Right atrium auricular region (tissue), 2 donors: ENCODE measurements around the gene SLC26A4. TPM values are rescaled to one million over a fixed set of nuclear protein-coding genes. Genes with fewer than 3 reads are reported as not detected.

Source experiments
- DNase-seq: peaks from one replicate; pipeline ENCODE4 v3.0.0-alpha.2; 2019; ENCODE audit warnings: low spot score
- H3K27ac ChIP-seq, 2 donors: fragments of 200-600 bp; sonication (generic); 1 replicate in 1 of 2; 2 replicates in 1 of 2; pipeline ENCODE4 v1.5.1; 2016 to 2019
- H3K27me3 ChIP-seq, 2 donors: fragments of 200-600 bp; sonication (generic); one replicate each; pipeline versions ENCODE4 v1.5.1 to v1.6.0; 2017 to 2019
- H3K36me3 ChIP-seq: fragments of 200-600 bp; sonication (generic); one replicate; pipeline ENCODE4 v1.5.1; 2016
- H3K4me1 ChIP-seq, 2 donors: fragments of 200-600 bp; sonication (generic); one replicate each; pipeline versions ENCODE4 v1.5.1 to v1.6.0; 2017 to 2019
- H3K4me3 ChIP-seq, 2 donors: fragments of 200-600 bp; sonication (generic); 1 replicate in 1 of 2; 2 replicates in 1 of 2; pipeline ENCODE4 v1.5.1; 2017 to 2019; ENCODE audit warnings: mild to moderate bottlenecking in 1 of 2, moderate library complexity in 1 of 2
- H3K9me3 ChIP-seq, 2 donors: fragments of 200-600 bp; sonication (generic); one replicate each; pipeline ENCODE4 v1.5.1; 2019
- total RNA-seq, 2 donors: library from RNA; depleted of rRNA; stranded (reverse); fragments of >200 nt; gene quantifications; one replicate each; pipeline ENCODE4 v1.1.0, GENCODE V29; 2016
- TF ChIP-seq, protein P1 (sequence below), 2 donors: fragments of 200-600 bp; sonication (generic); IDR thresholded peaks; one replicate each; pipeline ENCODE4 v1.5.1; 2019; ENCODE audit warnings: antibody characterized with exemption in 2 of 2

SLC26A4 gene
- total RNA-seq, 2 donors from 2014 or later: 0.30 to 0.51 TPM

DNA sequence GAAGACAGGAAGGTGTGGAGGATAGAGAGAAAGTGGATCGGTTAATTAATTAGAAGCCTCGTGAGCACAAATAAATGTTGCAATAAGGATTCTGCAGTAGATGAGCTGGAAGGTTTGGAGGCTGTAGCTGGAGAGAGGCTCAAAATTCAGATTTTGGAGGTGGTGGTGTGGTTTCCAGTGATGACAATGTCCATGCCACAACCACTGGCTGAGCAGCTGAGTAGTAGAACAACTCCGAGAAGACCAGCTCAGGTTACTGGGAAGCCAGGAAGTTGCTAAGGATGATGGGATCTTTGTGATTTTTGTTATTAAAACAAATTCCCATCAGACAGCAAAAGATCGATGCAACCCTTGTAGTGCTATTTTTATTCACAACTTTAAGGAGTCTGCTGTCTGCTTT is 7.7 kb downstream of the SLC26A4 start:
- no peaks in the 10 kb centered on the region for H3K4me1 ChIP-seq
- H3K4me3 ChIP-seq: no peak overlapping the region
- no peak for DNase-seq
- TF ChIP-seq, protein P1, sequence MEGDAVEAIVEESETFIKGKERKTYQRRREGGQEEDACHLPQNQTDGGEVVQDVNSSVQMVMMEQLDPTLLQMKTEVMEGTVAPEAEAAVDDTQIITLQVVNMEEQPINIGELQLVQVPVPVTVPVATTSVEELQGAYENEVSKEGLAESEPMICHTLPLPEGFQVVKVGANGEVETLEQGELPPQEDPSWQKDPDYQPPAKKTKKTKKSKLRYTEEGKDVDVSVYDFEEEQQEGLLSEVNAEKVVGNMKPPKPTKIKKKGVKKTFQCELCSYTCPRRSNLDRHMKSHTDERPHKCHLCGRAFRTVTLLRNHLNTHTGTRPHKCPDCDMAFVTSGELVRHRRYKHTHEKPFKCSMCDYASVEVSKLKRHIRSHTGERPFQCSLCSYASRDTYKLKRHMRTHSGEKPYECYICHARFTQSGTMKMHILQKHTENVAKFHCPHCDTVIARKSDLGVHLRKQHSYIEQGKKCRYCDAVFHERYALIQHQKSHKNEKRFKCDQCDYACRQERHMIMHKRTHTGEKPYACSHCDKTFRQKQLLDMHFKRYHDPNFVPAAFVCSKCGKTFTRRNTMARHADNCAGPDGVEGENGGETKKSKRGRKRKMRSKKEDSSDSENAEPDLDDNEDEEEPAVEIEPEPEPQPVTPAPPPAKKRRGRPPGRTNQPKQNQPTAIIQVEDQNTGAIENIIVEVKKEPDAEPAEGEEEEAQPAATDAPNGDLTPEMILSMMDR (IDR thresholded peaks at IDR 0.05): no peak
- H3K36me3 ChIP-seq: no peaks in the 10 kb centered on the region
- no peak overlapping the region for H3K27ac ChIP-seq
- no peaks in the 10 kb centered on the region for H3K9me3 ChIP-seq
- H3K27me3 ChIP-seq: no peaks in the 10 kb centered on the region

DNA sequence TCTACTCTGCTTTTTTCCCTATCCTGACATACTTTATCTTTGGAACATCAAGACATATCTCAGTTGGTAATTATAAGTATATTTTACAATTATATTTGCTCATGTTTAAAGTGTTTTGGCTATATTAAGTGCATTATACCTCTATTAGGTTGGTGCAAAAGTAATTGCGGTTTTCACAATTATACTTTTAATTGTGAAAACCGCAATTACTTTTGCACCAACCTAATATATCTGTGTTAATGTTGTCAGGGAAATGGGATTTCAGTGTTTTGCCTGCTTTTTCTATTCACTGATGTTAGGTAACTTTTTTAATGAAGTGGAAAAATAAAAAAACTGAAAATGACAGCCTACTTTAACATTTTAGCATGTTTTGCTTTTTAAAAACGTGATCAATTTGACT is 11.6 kb downstream of the SLC26A4 start:
- no peak overlapping the region for H3K4me3 ChIP-seq
- TF ChIP-seq, protein P1 (IDR thresholded peaks at IDR 0.05): no peak
- no peak for DNase-seq
- H3K36me3 ChIP-seq: no peaks in the 10 kb centered on the region
- no peaks in the 10 kb centered on the region for H3K27me3 ChIP-seq
- no peaks in the 10 kb centered on the region for H3K4me1 ChIP-seq
- H3K9me3 ChIP-seq: no peaks in the 10 kb centered on the region
- H3K27ac ChIP-seq: no peak overlapping the region

DNA sequence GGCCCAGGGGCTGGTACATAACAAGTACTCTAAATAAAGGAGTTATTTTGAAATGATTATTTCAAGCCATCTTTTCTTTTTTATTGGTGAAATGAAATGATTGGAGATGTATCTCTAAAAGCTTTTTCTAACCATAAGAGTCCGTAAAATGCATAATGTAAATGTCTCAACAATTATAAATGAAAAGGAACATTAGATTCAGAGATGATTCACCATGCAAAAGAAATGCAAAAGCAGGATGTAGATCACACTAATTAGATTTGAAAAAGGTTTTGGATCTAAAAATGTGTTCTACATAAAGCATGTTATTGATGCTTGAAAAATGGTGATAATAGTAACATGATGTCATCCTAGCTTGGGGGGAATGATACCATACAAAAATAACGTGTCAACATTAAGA is 15.6 kb downstream of the SLC26A4 start:
- no peaks in the 10 kb centered on the region for H3K27me3 ChIP-seq
- TF ChIP-seq, protein P1 (IDR thresholded peaks at IDR 0.05): no peak
- no peaks in the 10 kb centered on the region for H3K36me3 ChIP-seq
- H3K4me3 ChIP-seq: no peak overlapping the region
- DNase-seq: no peak
- no peak overlapping the region for H3K27ac ChIP-seq
- H3K9me3 ChIP-seq: no peaks in the 10 kb centered on the region
- H3K4me1 ChIP-seq: no peaks in the 10 kb centered on the region

DNA sequence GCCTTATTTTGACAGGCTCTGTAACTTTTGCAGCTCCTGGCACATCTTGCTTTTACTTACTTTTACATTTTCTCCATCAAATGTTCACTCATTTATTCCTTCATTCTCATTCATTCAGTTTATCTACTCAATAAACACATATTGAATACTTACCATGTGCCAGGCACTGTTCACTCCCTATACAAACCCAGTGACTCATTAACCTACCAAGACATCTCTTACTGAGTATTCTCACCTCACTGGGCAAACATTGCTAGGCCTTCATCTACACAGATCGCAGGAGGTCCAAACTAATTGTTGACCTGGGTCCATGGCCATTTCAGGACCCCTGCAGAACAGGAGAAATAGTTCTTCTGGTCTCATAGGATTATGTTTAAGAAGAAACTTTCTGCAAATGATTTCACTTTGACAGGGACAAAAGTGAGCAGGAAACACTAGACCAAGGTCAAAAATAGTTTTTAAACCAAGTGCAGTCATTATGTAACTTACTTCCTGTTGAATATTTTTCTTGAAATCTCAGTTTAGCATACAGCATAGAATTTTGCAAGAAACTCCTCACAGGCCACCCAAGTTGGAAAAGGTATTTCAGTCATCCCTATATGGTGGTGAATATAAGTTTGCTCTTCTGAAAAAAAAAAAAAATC is 17.6 kb downstream of the SLC26A4 start:
- H3K27me3 ChIP-seq: no peaks in the 10 kb centered on the region
- H3K4me1 ChIP-seq: no peaks in the 10 kb centered on the region
- no peak overlapping the region for H3K4me3 ChIP-seq
- DNase-seq: no peak
- H3K27ac ChIP-seq: no peak overlapping the region
- no peaks in the 10 kb centered on the region for H3K36me3 ChIP-seq
- no peaks in the 10 kb centered on the region for H3K9me3 ChIP-seq
- TF ChIP-seq, protein P1 (IDR thresholded peaks at IDR 0.05): no peak

DNA sequence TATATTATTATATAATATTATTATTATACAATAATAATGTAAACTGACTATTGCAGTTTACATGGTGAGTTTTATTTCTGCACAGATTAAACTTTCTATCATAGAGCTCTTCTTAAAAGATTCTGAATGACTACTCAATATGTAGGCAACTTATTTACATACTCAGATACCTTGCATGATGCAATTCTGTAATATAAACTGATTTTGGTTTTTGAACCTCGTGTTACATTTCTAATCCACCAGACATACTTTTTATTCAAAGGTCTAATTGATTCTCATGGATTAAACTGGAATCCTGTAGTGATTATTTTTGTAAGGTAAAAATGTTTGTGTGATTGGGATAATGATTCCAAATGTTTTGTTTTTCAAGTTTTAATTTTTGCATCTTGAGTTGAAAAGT is 19.9 kb downstream of the SLC26A4 start:
- Histone ChIP-seq H3K36me3 (no peaks in the 10 kb centered on the region), H3K4me3 (no peak overlapping the region), H3K27ac (no peak overlapping the region), H3K27me3 (no peaks in the 10 kb centered on the region), H3K4me1 (no peaks in the 10 kb centered on the region), H3K9me3 (no peaks in the 10 kb centered on the region)
- no peak for DNase-seq
- TF ChIP-seq, protein P1 (IDR thresholded peaks at IDR 0.05): no peak

DNA sequence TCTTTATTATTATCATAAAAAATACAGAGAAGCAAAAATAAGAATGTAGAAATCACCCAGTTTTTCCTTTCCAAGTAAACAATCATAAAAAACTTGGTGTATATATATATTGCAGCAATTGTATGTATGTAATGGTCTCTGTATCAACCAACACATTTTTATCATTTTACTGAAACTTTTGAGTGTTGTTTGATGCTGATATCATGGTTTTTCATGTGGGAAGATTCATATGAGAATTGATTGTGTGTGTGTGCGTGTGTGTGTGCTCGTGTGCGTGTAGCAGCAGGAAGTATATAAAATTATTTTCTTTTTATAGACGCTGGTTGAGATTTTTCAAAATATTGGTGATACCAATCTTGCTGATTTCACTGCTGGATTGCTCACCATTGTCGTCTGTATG is 22.3 kb downstream of the SLC26A4 start:
- DNase-seq: no peak
- H3K27me3 ChIP-seq: no peaks in the 10 kb centered on the region
- no peaks in the 10 kb centered on the region for H3K4me1 ChIP-seq
- no peaks in the 10 kb centered on the region for H3K36me3 ChIP-seq
- no peak overlapping the region for H3K27ac ChIP-seq
- no peaks in the 10 kb centered on the region for H3K9me3 ChIP-seq
- H3K4me3 ChIP-seq: no peak overlapping the region
- TF ChIP-seq, protein P1 (IDR thresholded peaks at IDR 0.05): no peak
